Neural cell (in vitro differentiated cells): ENCODE measurements around the gene NR2F1-AS1. TPM values are rescaled to one million over a fixed set of nuclear protein-coding genes. Genes with fewer than 3 reads are reported as not detected.

Experiments
- H2AFZ ChIP-seq: fragments of 200-600, 300-800 bp; sonication (generic), shearing (Covaris generic); 2 replicates; pipeline ENCODE4 v1.6.0; 2014; ENCODE audit warnings: low read depth, mild to moderate bottlenecking, antibody characterized with exemption, low read length, moderate library complexity
- H3F3A ChIP-seq: fragments of 200-600 bp; shearing (Covaris generic); 2 replicates; pipeline ENCODE4 v1.6.1; 2016; ENCODE audit warnings: mild to moderate bottlenecking, moderate library complexity, mixed read lengths, antibody characterized with exemption, low read length; ENCODE audit not compliant: insufficient read depth, poor library complexity, severe bottlenecking
- H3K27ac ChIP-seq: fragments of 200-600, 300-800 bp; sonication (generic), shearing (Covaris generic); 2 replicates; pipeline ENCODE4 v1.5.1; 2014; ENCODE audit warnings: mild to moderate bottlenecking, low read length, moderate library complexity
- H3K27me3 ChIP-seq: fragments of 300-800, 200-600 bp; sonication (generic), shearing (Covaris generic); 2 replicates; pipeline ENCODE4 v1.6.0; 2014; ENCODE audit warnings: mild to moderate bottlenecking, low read depth, low read length, moderate library complexity; ENCODE audit not compliant: insufficient read depth
- H3K36me3 ChIP-seq: fragments of 300-800, 200-600 bp; sonication (generic), shearing (Covaris generic); 2 replicates; pipeline ENCODE4 v1.5.1; 2014; ENCODE audit warnings: mild to moderate bottlenecking, antibody characterized with exemption, low read length, moderate library complexity; ENCODE audit not compliant: insufficient read depth
- H3K4me2 ChIP-seq: fragments of 300-800, 200-600 bp; sonication (generic), shearing (Covaris generic); 2 replicates; pipeline ENCODE4 v1.6.0; 2014; ENCODE audit warnings: mild to moderate bottlenecking, low read length
- H3K4me3 ChIP-seq: fragments of 300-800, 200-600 bp; sonication (generic), shearing (Covaris generic); 2 replicates; pipeline ENCODE4 v1.5.1; 2014; ENCODE audit warnings: mild to moderate bottlenecking, low read length, moderate library complexity
- H3K79me2 ChIP-seq: fragments of 200-600 bp; shearing (Covaris generic); replicated peaks from 2 replicates; pipeline ENCODE4 v1.6.0; 2014; ENCODE audit warnings: mild to moderate bottlenecking, low read length, moderate library complexity; ENCODE audit not compliant: insufficient read depth
- H3K9ac ChIP-seq: fragments of 300-800, 200-600 bp; sonication (generic), shearing (Covaris generic); 2 replicates; pipeline ENCODE4 v1.6.1; 2016; ENCODE audit warnings: mild to moderate bottlenecking, low read length, mixed read lengths
- H3K9me2 ChIP-seq: fragments of 200-600 bp; shearing (Covaris generic); 2 replicates; pipeline ENCODE4 v1.6.1; 2016; ENCODE audit warnings: mild to moderate bottlenecking, low read length, mixed read lengths; ENCODE audit not compliant: insufficient read depth
- H3K9me3 ChIP-seq: fragments of 200-600, 300-800 bp; sonication (generic), shearing (Covaris generic); 2 replicates; pipeline ENCODE4 v1.6.1; 2016; ENCODE audit warnings: mild to moderate bottlenecking, mixed run types, low read length, moderate library complexity, mixed read lengths
- H4K20me1 ChIP-seq: fragments of 200-600 bp; shearing (Covaris generic); 2 replicates; pipeline ENCODE4 v1.6.1; 2016; ENCODE audit warnings: mild to moderate bottlenecking, mixed run types; ENCODE audit not compliant: insufficient read depth
- EP300 ChIP-seq: fragments of 450-650 bp; conservative IDR thresholded peaks from 2 replicates; pipeline ENCODE4 v1.6.1; 2014; ENCODE audit warnings: antibody characterized with exemption, mild to moderate bottlenecking, moderate library complexity; ENCODE audit not compliant: poor library complexity, severe bottlenecking
- EZH2 ChIP-seq: fragments of 200-600, 300-800 bp; shearing (Covaris generic), sonication (generic); IDR thresholded peaks from 2 replicates; pipeline ENCODE4 v1.6.1; 2014; ENCODE audit warnings: antibody characterized with exemption, low read length, borderline replicate concordance, mild to moderate bottlenecking; ENCODE audit not compliant: insufficient read depth, poor library complexity, severe bottlenecking
- MXI1 ChIP-seq: fragments of 450-650 bp; conservative IDR thresholded peaks from 2 replicates; pipeline ENCODE4 v1.6.1; 2014; ENCODE audit warnings: antibody characterized with exemption, mild to moderate bottlenecking; ENCODE audit not compliant: poor library complexity, severe bottlenecking
- POLR2AphosphoS5 ChIP-seq: IDR thresholded peaks from 2 replicates; pipeline ENCODE4 v1.6.1; 2012
- RAD21 ChIP-seq: fragments of 450-650 bp; conservative IDR thresholded peaks from 2 replicates; pipeline ENCODE4 v1.6.1; 2014; ENCODE audit warnings: antibody characterized with exemption, mild to moderate bottlenecking, moderate library complexity
- SMC3 ChIP-seq: fragments of 450-650 bp; conservative IDR thresholded peaks from 2 replicates; pipeline ENCODE4 v1.6.1; 2014; ENCODE audit warnings: antibody characterized with exemption, mild to moderate bottlenecking, moderate library complexity; ENCODE audit not compliant: poor library complexity
- TAF1 ChIP-seq: IDR thresholded peaks from 2 replicates; pipeline ENCODE4 v1.6.1; 2012; ENCODE audit warnings: low read depth
- polyA plus RNA-seq: library from polyadenylated mRNA; depleted of rRNA; stranded (reverse); fragments of >200 nt; gene quantifications from 2 replicates; pipeline ENCODE4 v1.2.3, GENCODE V29; 2014
- TF ChIP-seq, protein P1 (sequence below): fragments of 450-650 bp; IDR thresholded peaks from 2 replicates; pipeline ENCODE4 v1.5.1; 2014; ENCODE audit warnings: antibody characterized with exemption, mild to moderate bottlenecking, moderate library complexity; ENCODE audit not compliant: poor library complexity, severe bottlenecking
- TF ChIP-seq, protein P2 (sequence below): IDR thresholded peaks from 2 replicates; pipeline ENCODE4 v1.6.1; 2012; ENCODE audit warnings: borderline replicate concordance

NR2F1-AS1 gene
- polyA plus RNA-seq, 1 donor from 2014 or later = 0.24 TPM

DNA sequence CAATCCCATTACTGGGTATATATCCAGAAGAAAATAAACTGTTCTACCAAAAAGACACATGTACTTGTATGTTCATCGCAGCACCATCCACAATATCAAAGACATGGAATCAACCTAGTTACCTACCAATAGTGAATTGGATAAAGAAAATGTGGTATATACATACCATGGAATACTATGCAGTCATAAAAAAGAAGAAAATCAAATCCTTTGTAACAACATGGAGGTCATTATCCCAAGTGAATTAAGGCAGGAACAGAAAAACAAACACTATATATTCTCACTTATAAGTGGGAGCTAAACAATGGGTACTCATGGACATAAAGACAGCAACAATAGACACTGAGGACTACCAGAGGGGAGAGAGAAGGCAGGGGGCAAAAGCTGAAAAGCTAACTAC is 67.7 kb downstream of the NR2F1-AS1 start:
- Histone ChIP-seq H3K4me2 (no peak overlapping the region), H3K27me3 (no peaks in the 10 kb centered on the region), H3K79me2 (no peaks in the 10 kb centered on the region), H3K4me3 (no peak overlapping the region), H3K27ac (no peak overlapping the region), H2AFZ (no peak overlapping the region), H3F3A (no peaks in the 10 kb centered on the region), H4K20me1 (no peaks in the 10 kb centered on the region), H3K9me2 (no peaks in the 10 kb centered on the region), H3K9me3 (no peaks in the 10 kb centered on the region), H3K36me3 (no peaks in the 10 kb centered on the region), H3K9ac (no peak overlapping the region)
- TF ChIP-seq MXI1 (no peak), TAF1 (no peak), EZH2 (no peak), EP300 (no peak), RAD21 (no peak), SMC3 (no peak), POLR2AphosphoS5 (no peak)
- TF ChIP-seq, protein P1, sequence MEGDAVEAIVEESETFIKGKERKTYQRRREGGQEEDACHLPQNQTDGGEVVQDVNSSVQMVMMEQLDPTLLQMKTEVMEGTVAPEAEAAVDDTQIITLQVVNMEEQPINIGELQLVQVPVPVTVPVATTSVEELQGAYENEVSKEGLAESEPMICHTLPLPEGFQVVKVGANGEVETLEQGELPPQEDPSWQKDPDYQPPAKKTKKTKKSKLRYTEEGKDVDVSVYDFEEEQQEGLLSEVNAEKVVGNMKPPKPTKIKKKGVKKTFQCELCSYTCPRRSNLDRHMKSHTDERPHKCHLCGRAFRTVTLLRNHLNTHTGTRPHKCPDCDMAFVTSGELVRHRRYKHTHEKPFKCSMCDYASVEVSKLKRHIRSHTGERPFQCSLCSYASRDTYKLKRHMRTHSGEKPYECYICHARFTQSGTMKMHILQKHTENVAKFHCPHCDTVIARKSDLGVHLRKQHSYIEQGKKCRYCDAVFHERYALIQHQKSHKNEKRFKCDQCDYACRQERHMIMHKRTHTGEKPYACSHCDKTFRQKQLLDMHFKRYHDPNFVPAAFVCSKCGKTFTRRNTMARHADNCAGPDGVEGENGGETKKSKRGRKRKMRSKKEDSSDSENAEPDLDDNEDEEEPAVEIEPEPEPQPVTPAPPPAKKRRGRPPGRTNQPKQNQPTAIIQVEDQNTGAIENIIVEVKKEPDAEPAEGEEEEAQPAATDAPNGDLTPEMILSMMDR = no peak
- TF ChIP-seq, protein P2, sequence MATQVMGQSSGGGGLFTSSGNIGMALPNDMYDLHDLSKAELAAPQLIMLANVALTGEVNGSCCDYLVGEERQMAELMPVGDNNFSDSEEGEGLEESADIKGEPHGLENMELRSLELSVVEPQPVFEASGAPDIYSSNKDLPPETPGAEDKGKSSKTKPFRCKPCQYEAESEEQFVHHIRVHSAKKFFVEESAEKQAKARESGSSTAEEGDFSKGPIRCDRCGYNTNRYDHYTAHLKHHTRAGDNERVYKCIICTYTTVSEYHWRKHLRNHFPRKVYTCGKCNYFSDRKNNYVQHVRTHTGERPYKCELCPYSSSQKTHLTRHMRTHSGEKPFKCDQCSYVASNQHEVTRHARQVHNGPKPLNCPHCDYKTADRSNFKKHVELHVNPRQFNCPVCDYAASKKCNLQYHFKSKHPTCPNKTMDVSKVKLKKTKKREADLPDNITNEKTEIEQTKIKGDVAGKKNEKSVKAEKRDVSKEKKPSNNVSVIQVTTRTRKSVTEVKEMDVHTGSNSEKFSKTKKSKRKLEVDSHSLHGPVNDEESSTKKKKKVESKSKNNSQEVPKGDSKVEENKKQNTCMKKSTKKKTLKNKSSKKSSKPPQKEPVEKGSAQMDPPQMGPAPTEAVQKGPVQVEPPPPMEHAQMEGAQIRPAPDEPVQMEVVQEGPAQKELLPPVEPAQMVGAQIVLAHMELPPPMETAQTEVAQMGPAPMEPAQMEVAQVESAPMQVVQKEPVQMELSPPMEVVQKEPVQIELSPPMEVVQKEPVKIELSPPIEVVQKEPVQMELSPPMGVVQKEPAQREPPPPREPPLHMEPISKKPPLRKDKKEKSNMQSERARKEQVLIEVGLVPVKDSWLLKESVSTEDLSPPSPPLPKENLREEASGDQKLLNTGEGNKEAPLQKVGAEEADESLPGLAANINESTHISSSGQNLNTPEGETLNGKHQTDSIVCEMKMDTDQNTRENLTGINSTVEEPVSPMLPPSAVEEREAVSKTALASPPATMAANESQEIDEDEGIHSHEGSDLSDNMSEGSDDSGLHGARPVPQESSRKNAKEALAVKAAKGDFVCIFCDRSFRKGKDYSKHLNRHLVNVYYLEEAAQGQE = no peak

DNA sequence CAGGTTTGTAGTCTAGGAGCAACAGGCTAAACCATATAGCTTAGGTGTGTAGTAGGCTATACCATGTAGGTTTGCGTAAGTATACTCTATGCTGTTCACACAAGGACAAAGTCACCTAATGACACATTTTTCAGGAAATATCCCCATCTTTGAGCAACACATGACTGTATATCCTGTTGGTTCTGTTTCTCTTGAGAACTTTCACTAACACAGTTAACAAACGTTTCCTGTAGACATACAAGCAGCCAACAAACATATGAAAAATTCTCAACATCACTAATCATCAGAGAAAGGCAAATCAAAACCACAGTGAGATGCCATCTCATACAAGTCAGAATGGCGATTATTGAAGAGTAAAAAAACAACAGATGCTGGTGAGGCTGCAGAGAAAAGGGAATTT is 68.2 kb downstream of the NR2F1-AS1 start:
- H4K20me1 ChIP-seq = no peaks in the 10 kb centered on the region
- no peaks in the 10 kb centered on the region for H3F3A ChIP-seq
- no peaks in the 10 kb centered on the region for H3K9me3 ChIP-seq
- no peaks in the 10 kb centered on the region for H3K9me2 ChIP-seq
- no peak overlapping the region for H3K27ac ChIP-seq
- no peak overlapping the region for H3K9ac ChIP-seq
- TF ChIP-seq POLR2AphosphoS5 (no peak), EP300 (no peak), MXI1 (no peak), EZH2 (no peak), TAF1 (no peak), SMC3 (no peak), RAD21 (no peak)
- TF ChIP-seq, protein P2 = no peak
- TF ChIP-seq, protein P1 = no peak
- H3K4me3 ChIP-seq = no peak overlapping the region
- no peak overlapping the region for H2AFZ ChIP-seq
- H3K27me3 ChIP-seq = no peaks in the 10 kb centered on the region
- no peaks in the 10 kb centered on the region for H3K79me2 ChIP-seq
- no peak overlapping the region for H3K4me2 ChIP-seq
- H3K36me3 ChIP-seq = no peaks in the 10 kb centered on the region
